Measurements from ENCODE around the gene CMTM2.

The CMTM2 gene

GRCh38 chr16:66635406-66635805 is 56.1 kb downstream of the CMTM2 start:
- no peak for DNase-seq (ENCODE audit: low read depth)

DNA sequence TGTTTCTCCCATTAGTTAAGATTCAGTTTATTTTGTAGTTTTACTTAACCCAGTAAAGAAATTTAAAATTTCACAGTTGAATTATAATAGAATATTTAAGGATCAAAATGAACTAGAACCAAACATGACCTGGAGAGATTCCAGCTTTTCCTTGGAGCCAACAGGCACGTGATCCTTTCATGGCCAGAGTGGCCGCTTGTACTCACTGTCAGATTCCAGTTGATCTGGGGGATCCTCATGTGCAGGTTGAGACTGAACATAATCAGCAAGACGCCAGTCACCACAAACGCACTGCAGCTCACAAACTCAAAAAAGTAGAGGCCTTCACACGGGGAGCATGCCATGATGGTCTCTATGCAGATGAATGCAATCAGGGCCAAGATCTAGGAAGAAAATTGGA is 56.9 kb downstream of the CMTM2 start:
- no peak for DNase-seq (ENCODE audit: low read depth)

DNA sequence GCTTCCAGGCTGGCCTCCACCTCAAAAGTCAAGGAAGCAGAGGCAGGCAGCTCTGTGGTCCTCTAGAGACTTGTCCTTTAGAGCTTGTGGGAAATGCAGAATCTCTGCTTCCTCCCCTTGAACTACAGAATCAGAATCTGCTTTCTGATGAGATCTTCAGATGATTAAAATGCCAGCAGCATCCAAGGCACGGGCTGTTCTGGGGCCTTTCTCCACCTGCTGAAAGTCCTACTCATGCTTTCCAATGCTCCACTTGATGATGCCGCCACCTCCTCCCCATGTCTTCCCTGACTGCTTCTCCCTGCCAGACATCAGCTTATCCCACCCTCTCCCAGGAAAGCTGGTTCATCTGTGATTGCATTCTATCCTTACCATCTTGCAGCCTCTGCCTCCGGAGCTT is 58.5 kb downstream of the CMTM2 start:
- no peak for DNase-seq (ENCODE audit: low read depth)
